Measurements from ENCODE around the gene OR8S1. TPM values are rescaled to one million over a fixed set of nuclear protein-coding genes. Genes with fewer than 3 reads are reported as not detected.

OR8S1 gene
- total and polyA plus RNA-seq, 4 donors, result not detected

GRCh38 chr12:48556631-48557030 is 31.2 kb downstream of the OR8S1 start:
- Histone ChIP-seq H3K27ac (ENCODE audit: low read depth in 1 of 2, low read length in 2 of 2) (no peak overlapping the region), H3K4me1 (ENCODE audit: control insufficient read depth in 4 of 4, insufficient read depth in 4 of 4, low read length in 3 of 4) (no peaks in the 10 kb centered on the region), H3K4me3 (ENCODE audit: low read depth in 1 of 3, low read length in 3 of 3) (no peak overlapping the region), H3K9me3 (ENCODE audit: control insufficient read depth in 4 of 4, low read length in 3 of 4) (no peaks in the 10 kb centered on the region), H3K36me3 (ENCODE audit: control insufficient read depth in 4 of 4, insufficient read depth in 3 of 4, low read depth in 1 of 4, low read length in 3 of 4) (no peaks in the 10 kb centered on the region), H3K9ac (ENCODE audit: low read depth in 1 of 2, low read length in 2 of 2) (no peak overlapping the region), H3K27me3 (ENCODE audit: control insufficient read depth in 4 of 4, insufficient read depth in 4 of 4, low read length in 3 of 4) (no peaks in the 10 kb centered on the region)
- 71% methylated on average over 6 of the region's 6 CpGs for WGBS
- TF ChIP-seq TAF1 (conservative IDR thresholded peaks at IDR 0.05), result no peak
- DNase-seq (ENCODE audit: low spot score), result no peak

GRCh38 chr12:48557919-48558318 is 32.5 kb downstream of the OR8S1 start:
- TF ChIP-seq HNF4G (IDR thresholded peaks at IDR 0.05) (no peak), CTCF (IDR thresholded peaks at IDR 0.05; ENCODE audit: low read depth, low read length, missing input control) (no peak), FOXA1 (IDR thresholded peaks at IDR 0.05) (no peak), MAX (IDR thresholded peaks at IDR 0.05) (no peak), GABPA (IDR thresholded peaks at IDR 0.05 in 1 of 2, conservative IDR thresholded peaks at IDR 0.05 in 1 of 2) (no peak), SP1 (IDR thresholded peaks at IDR 0.05) (no peak), EGR1 (IDR thresholded peaks at IDR 0.05; ENCODE audit: low read depth in 2 of 2) (no peak), ZBTB33 (IDR thresholded peaks at IDR 0.05) (no peak), REST (IDR thresholded peaks at IDR 0.05) (no peak), NR2F2 (IDR thresholded peaks at IDR 0.05) (no peak), YY1 (IDR thresholded peaks at IDR 0.05) (no peak), ATF3 (IDR thresholded peaks at IDR 0.05) (no peak)
- H3K27ac ChIP-seq (ENCODE audit: low read depth in 1 of 2, low read length in 2 of 2), result no peak overlapping the region
- WGBS, result 87% methylated on average over 4 of the region's 4 CpGs
- H3K36me3 ChIP-seq (ENCODE audit: control insufficient read depth in 4 of 4, insufficient read depth in 3 of 4, low read depth in 1 of 4, low read length in 3 of 4), result no peaks in the 10 kb centered on the region
- H3K9ac ChIP-seq (ENCODE audit: low read depth in 1 of 2, low read length in 2 of 2), result no peak overlapping the region
- no peaks in the 10 kb centered on the region for H3K4me1 ChIP-seq (ENCODE audit: control insufficient read depth in 4 of 4, insufficient read depth in 4 of 4, low read length in 3 of 4)
- H3K27me3 ChIP-seq (ENCODE audit: control insufficient read depth in 4 of 4, insufficient read depth in 4 of 4, low read length in 3 of 4), result no peaks in the 10 kb centered on the region
- no peak overlapping the region for H3K4me3 ChIP-seq (ENCODE audit: low read depth in 1 of 3, low read length in 3 of 3)
- no peak for DNase-seq (ENCODE audit: low spot score)
- H3K9me3 ChIP-seq (ENCODE audit: control insufficient read depth in 4 of 4, low read length in 3 of 4), result no peaks in the 10 kb centered on the region
